ENCODE measurements around the gene STIL.
"Not testable (repeated sequence)": the region's sequence is repeated elsewhere in the genome, so short reads cannot be mapped to it uniquely, and the experiment has no call there.

The STIL gene

DNA sequence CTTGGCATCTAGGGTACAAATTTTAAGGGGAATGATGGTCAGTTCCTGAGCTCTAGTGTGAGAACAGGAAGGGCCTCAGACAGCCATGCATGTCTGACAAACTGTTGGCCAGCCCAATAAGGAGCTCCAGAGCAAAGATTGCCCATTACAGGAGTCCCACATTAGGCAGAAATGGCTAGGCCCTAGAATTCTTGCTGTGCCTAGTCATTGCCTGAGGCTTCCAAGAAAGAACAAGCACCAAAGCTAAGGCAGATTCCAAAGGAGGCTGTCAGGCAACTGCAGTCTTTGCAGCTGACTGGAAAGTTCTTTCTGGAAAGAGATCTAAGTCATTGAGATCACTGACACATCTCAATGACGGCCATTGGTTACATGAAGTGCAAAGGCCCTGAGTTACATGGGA is 3.9 kb upstream of the STIL start:
- no peak for DNase-seq

GRCh38 chr1:47309427-47309826 is 4.5 kb downstream of the STIL start:
- no peak for DNase-seq

DNA sequence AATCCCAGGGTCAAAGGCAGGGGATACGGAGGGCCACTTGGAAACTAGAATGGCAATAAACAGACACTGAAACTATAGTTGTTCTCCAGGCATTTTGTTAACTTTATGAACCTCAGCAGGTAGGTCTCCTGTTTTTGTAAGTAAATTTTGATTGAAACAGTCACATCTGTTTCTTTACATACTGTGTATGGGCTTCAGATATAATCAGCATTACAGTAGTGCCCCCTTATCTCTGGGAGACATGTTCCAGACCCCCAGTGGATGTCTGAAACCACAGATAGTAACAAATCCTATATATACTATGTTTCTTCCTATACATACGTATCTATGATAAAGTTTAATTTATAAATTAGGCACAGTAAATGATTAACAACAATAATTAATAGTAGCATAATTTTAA is 11.5 kb downstream of the STIL start:
- no peak for DNase-seq

DNA sequence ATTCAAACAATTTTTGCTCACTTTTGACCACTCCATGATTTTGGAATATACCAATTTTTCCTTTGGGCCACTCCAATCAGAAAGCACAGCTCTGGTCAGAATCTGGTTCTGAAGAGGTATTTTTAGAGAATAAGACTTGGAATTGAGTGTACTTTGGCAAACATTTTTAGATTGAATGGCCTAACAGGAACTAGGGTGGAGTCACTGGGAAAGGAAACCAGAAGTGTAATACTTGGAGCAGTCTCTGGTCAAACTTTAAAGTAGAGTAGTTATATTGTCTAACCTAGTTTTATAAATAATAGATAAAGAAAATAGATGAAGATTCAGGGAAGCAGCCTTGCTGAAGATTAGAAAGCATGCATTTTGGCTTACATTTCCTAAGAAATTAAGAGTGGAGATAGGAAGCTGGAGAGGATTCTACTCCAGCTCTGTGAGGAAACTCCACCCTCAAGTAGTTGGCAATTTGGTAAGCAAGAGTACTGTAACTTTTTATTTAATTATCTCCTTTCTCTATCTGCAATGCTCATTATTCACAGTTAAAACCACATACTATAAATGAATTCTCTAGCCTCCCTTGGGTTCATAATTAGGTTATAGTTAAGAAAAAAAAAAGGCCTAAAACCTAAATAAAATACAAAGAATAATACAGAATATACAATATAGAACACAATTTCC is 15.8 kb downstream of the STIL start:
- DNase-seq: peak in 1 of 2 experiments; percentile 4

GRCh38 chr1:47295579-47295978 is 18.4 kb downstream of the STIL start:
- no peak for DNase-seq

DNA sequence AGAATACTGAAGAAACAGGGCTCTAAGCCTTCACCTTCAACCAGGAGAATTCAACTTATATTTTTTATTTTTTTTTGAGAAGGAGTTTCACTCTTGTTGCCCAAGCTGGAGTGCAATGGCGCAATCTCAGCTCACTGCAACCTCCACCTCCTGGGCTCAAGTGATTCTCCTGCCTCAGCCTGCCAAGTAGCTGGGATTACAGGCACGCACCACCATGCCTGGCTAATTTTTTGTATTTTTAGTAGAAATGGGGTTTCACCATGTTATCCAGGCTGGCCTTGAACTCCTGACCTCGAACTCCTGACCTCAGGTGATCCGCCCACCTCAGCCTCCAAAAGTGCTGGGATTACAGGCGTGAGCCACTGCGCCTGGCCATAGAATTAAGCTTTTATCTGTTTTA is 19.1 kb downstream of the STIL start:
- not testable (repeated sequence) for DNase-seq

DNA sequence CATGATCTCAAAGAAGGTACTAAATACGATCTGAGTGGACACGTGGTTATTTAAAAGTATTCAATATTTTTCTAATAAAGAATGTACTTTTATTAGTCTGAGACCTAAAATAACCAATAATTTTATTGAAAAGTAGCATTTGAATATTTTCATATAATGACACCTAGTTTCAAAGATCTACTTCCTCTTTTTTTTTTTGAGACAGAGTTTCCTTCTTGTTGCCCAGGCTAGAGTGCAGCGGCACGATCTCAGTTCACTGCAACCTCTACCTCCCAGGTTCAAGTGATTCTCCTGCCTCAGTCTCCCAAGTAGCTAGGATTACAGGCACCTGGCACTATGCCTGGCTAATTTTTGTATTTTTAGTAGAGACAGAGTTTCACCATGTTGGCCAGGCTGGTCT is 25.8 kb downstream of the STIL start:
- peak; percentile 39 to 55 for DNase-seq

DNA sequence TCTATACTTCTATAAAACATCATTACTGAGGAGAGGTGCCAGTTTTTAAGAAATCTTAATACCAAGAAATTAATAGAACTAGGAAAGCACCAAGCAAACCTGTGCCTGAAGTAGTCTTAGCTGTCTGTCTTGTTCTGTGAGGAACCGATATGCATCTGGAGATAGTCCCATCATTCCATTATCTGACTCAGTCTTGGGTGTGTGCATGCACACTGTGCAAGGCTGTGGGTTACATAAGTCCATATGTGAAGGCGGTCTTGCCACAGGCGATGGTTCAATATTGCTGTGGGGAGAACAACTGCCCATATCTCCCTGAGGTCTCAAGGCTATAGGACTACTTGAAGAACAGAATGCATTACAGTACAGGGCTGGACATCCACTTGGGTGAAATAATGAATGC is 33.8 kb downstream of the STIL start:
- no peak for DNase-seq

DNA sequence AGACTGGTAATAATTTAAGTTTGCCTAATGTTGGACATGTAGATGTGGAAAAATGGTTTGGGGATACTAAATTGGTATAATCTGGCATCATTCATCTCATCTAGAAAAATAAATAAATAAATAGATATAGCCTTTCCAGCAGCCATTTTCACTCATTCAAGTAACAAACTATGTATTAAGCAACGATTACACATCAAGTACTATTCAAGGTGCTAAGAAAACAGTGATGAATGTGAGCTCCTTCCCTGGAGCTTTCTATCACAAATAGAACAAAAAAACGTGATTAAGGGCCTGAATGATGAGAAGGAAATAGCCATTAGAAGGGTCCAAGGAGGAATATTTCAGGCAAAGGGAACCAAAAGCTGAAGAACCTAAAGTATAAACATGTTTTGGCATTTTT is 37.1 kb downstream of the STIL start:
- no peak for DNase-seq

- not testable (repeated sequence) for DNase-seq
Measured at GRCh38 chr1:47275811-47276210, 38.1 kb downstream of the STIL start.

DNA sequence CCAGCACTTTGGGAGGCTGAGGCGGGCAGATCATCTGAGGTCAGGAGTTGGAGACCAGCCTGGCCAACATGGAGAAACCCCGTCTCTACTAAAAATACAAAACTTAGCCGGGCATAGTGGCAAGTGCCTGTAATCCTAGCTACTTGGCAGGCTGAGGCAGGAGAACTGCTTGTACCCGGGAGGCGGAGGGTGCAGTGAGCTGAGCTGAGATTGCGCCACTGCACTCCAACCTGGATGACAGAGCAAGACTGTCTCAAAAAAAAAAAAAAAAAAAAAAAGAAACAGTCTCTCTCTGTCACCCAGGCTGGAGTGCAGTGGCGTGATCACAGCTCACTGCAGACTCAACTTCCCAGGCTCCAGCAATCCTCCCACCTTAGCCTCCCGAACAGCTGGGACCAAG is 48.4 kb downstream of the STIL start:
- DNase-seq: not testable (repeated sequence)

DNA sequence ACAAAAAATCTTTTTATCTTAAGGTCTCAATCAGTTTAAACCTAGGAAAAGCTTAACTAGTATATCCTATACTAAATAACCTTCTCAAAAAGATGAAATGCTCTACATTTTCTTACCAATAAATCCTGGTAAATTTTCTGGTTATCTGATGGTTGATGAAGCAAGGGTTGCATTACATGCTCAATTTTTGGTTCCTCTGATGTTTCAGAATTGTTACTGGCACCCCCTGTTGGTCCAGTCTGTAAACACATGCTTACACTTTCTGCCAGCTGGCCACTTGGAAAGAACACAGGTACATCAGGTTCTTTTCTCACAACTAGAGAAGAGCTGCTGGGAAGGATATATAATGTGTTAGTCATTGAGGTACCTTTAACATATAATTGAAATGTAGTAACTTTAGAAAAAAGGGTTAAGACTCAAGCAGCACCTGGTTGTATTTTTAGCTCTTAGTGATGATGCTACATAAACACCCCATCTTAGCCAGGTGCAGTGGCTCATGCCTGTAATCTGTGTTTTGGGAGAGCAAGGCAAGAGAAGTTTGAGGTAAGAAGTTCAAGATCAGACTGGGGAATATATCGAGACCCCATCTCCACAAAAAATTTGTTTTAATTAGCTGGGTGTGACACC is 51.0 kb downstream of the STIL start:
- DNase-seq: peak; percentile 58 to 68

GRCh38 chr1:47257224-47257623 is 56.7 kb downstream of the STIL start:
- no peak for DNase-seq

- no peak for DNase-seq
Measured at GRCh38 chr1:47252795-47253194, 61.2 kb downstream of the STIL start.

DNA sequence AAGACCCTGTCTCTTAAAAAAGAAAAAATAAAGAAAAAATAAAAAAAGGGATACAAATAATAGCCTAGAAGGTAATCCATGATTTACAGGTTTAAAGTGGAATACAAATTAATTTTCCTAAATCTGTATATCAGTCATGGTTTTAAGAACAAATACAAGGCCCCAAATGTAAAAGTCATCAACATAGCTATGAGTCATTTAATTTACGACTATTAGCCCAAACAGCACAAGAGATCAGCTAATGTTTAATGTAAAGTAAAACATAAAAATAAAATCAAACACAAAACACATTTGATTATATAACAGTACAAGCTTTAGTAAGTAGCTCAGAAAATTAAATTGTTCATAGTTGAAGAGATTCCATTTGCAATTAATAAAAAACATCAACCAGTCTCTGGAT is 61.6 kb downstream of the STIL start:
- no peak for DNase-seq

GRCh38 chr1:47249755-47250154 is 64.2 kb downstream of the STIL start:
- DNase-seq: no peak

- no peak for DNase-seq
Measured at GRCh38 chr1:47244339-47244862, 69.5 kb downstream of the STIL start.

GRCh38 chr1:47243910-47244309 is 70.0 kb downstream of the STIL start:
- DNase-seq: no peak

DNA sequence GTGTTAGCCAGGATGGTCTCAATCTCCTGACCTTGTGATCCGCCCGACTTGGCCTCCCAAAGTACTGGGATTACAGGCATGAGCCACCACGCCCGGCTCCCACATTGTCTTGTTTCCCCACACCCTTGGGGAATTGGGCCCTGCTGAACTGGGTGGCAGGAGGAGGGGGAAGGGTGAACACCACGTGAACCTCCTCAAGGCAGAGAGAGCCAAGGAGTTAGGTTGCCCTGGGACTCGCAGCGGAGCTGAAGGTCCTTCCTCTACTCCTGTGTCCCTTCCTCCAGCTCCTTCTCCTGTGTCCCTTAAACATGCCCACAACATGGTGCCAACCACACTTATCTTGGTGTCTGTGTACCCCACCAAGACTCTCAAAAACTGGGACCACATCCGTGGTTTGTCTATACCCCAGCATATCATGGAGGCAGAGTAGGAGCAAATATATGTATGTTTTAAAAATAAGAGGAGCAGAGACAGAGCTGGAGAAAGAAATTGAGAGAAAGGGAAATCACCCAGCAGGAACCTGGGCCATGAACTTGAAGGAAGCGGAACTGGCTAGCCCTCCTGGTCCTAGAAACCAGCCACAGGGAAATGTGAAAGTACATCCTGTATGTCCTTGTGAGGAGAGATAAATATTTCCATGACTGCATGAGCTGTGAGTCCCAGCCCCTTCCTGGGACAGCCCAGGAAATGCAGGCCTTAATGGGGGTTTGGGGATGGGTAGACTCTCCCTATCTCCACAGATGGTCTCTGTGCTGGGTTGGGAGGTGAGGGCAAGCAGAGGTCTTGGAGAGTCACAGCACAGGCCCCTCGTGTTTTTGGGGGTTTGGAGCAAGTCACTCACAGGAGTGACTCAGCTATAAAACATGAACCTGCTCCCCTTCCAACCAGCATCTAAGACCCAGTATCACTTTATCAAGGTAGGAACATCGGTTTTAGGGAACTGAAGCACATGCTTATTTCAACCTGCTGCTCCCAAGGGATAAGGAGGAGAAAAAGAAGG is 72.5 kb downstream of the STIL start:
- DNase-seq: no peak

GRCh38 chr1:47238935-47239592 is 74.9 kb downstream of the STIL start:
- DNase-seq: no peak

DNA sequence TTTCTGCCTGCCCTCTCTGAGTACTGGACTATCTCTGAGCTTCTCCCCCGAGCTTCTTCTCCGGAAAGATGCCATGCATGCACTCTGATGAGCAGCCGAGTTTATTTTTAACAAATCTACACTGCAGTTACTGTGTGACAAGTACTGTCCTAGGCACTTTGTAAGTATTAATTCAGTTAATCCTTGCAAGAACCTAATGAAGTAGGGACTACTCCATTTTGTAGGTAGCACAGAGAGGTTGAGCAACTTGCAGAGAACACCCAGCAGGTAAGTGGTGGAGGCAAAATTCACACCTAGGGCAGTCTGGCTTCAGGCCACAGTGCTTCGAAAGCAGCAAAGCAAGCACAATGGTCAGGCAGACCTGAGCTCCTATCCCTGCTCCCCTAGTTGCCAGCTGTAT is 78.1 kb downstream of the STIL start:
- DNase-seq: no peak

- no peak for DNase-seq
Measured at GRCh38 chr1:47235241-47235681, 78.7 kb downstream of the STIL start.

- DNase-seq: no peak
Measured at GRCh38 chr1:47233186-47233585, 80.8 kb downstream of the STIL start.

All from Kasumi-1 (cell line).